Left lung (tissue), 10 donors: Measurements from ENCODE around the gene CLPSL1. TPM values are rescaled to one million over a fixed set of nuclear protein-coding genes. Genes with fewer than 3 reads are reported as not detected.

Source experiments
- ATAC-seq: fragments of 200-7000 bp; cut with Tn5 transposase; one replicate; pipeline ENCODE4 v1.9.1; 2020; ENCODE audit warnings: moderate library complexity
- DNase-seq, 4 donors: peaks; one replicate each; pipeline ENCODE4 v3.0.0-alpha.2; 2013 to 2020
- H3K27ac ChIP-seq, 2 donors: fragments of 200-600 bp; sonication (generic) in 1 of 2; one replicate each; pipeline versions ENCODE4 v1.5.0 to v1.8.0; 2020 to 2021
- H3K27me3 ChIP-seq, 2 donors: fragments of 200-600 bp; sonication (generic) in 1 of 2; one replicate each; pipeline versions ENCODE4 v1.5.0 to v1.8.0; 2020 to 2021
- H3K36me3 ChIP-seq, 2 donors: fragments of 200-600 bp; sonication (generic) in 1 of 2; one replicate each; pipeline versions ENCODE4 v1.5.0 to v1.8.0; 2020 to 2021
- H3K4me1 ChIP-seq, 2 donors: fragments of 200-600 bp; one replicate each; pipeline ENCODE4 v1.8.0; 2021
- H3K4me3 ChIP-seq, 2 donors: fragments of 200-600 bp; sonication (generic) in 1 of 2; one replicate each; pipeline versions ENCODE4 v1.5.0 to v1.8.0; 2020 to 2021; ENCODE audit warnings: mild to moderate bottlenecking in 1 of 2
- H3K9me3 ChIP-seq, 2 donors: fragments of 200-600 bp; sonication (generic) in 1 of 2; one replicate each; pipeline versions ENCODE4 v1.5.0 to v1.8.0; 2020 to 2021
- CTCF ChIP-seq, 2 donors: fragments of 200-600 bp; sonication (generic) in 1 of 2; IDR thresholded peaks; one replicate each; pipeline versions ENCODE4 v1.5.0 to v1.8.0; 2021; ENCODE audit warnings: antibody characterized with exemption in 2 of 2
- intact Hi-C, 2 donors: fragments of 100-400 bp; cut with DNase I; formaldehyde crosslinking; loops; one replicate each; pipeline versions ENCODE4 v1.11.2 to v1.14.2; 2022
- polyA plus RNA-seq, 6 donors: library from polyadenylated mRNA; unstranded; fragments of 120-200 nt; gene quantifications; one replicate each; pipeline ENCODE4 v1.2.1, GENCODE V29; 2013; ENCODE audit not compliant: insufficient read length in 6 of 6
- total RNA-seq, 2 donors: library from RNA; stranded (reverse); fragmentation: NEBNext Ultra II Directional; extraction: Animal tissue kit (Norgen Biotek cat#: 25700); gene quantifications; one replicate each; pipeline ENCODE4 v1.2.1, GENCODE V29; 2021
- donor health status: DM: no; HTN: yes; CAD: no.
- donor health status: DM: no; HTN: no; CAD: no.

Gene CLPSL1
- total and polyA plus RNA-seq, 8 donors, result not detected

- Histone ChIP-seq H3K27me3 (peaks cover 11 to 52% of the 10 kb centered on the region in 2 donors), H3K4me3 (no peak overlapping the region), H3K27ac (no peak overlapping the region), H3K36me3 (no peaks in the 10 kb centered on the region), H3K9me3 (no peaks in the 10 kb centered on the region), H3K4me1 (peaks cover 4 to 10% of the 10 kb centered on the region in 2 donors)
- TF ChIP-seq CTCF (IDR thresholded peaks at IDR 0.05), result no peak
- ATAC-seq (no peak), DNase-seq (no peak)
- intact Hi-C loops, result no loop called here
Observed at GRCh38 chr6:35778437-35778836, 2.4 kb upstream of the CLPSL1 start.

GRCh38 chr6:35781290-35781689 lies 471 bp downstream of the CLPSL1 start:
- peaks cover 9 to 56% of the 10 kb centered on the region in 2 donors for H3K27me3 ChIP-seq
- intact Hi-C loops, result no loop called here

GRCh38 chr6:35782424-35782823 lies 1.6 kb downstream of the CLPSL1 start:
- intact Hi-C loops, result no loop called here
- ATAC-seq (no peak), DNase-seq (no peak)
- Histone ChIP-seq H3K4me3 (no peak overlapping the region), H3K27me3 (peaks cover 14 to 56% of the 10 kb centered on the region in 2 donors), H3K36me3 (no peaks in the 10 kb centered on the region), H3K9me3 (no peaks in the 10 kb centered on the region), H3K27ac (no peak overlapping the region), H3K4me1 (no peaks in the 10 kb centered on the region)
- no peak for TF ChIP-seq CTCF (IDR thresholded peaks at IDR 0.05)

More at GRCh38 chr6:35781290-35781689, 471 bp downstream of the CLPSL1 start:
- no peak for ATAC-seq
- Histone ChIP-seq H3K4me1 (peaks cover under 1 to 7% of the 10 kb centered on the region in 2 donors), H3K4me3 (no peak overlapping the region), H3K36me3 (no peaks in the 10 kb centered on the region), H3K27ac (no peak overlapping the region), H3K9me3 (no peaks in the 10 kb centered on the region)
- no peak for TF ChIP-seq CTCF (IDR thresholded peaks at IDR 0.05)
- DNase-seq, result no peak

- Histone ChIP-seq H3K27me3 (peaks cover 23 to 68% of the 10 kb centered on the region in 2 donors), H3K36me3 (no peaks in the 10 kb centered on the region), H3K9me3 (no peaks in the 10 kb centered on the region), H3K4me1 (no peaks in the 10 kb centered on the region), H3K27ac (no peak overlapping the region), H3K4me3 (no peak overlapping the region)
- DNase-seq (no peak), ATAC-seq (no peak)
- no peak for TF ChIP-seq CTCF (IDR thresholded peaks at IDR 0.05)
- intact Hi-C loops, result no loop called here
Observed at GRCh38 chr6:35784200-35784599, 3.4 kb downstream of the CLPSL1 start.

- Histone ChIP-seq H3K9me3 (no peaks in the 10 kb centered on the region), H3K4me3 (no peak overlapping the region), H3K36me3 (no peaks in the 10 kb centered on the region), H3K27ac (no peak overlapping the region), H3K27me3 (peaks cover 23 to 85% of the 10 kb centered on the region in 2 donors), H3K4me1 (no peaks in the 10 kb centered on the region)
- ATAC-seq, result no peak
- no peak for TF ChIP-seq CTCF (IDR thresholded peaks at IDR 0.05)
- no peak for DNase-seq
- intact Hi-C loops, result no loop called here
Observed at GRCh38 chr6:35786272-35786671, 5.5 kb downstream of the CLPSL1 start.
